D341Med (cell line): ENCODE measurements around the gene CHMP3.

Source experiments
- DNase-seq: peaks from one replicate; pipeline ENCODE4 v3.0.0; 2012; ENCODE audit warnings: low spot score

Gene CHMP3

GRCh38 chr2:86466306-86466705 is 96.9 kb downstream of the CHMP3 start:
- DNase-seq = no peak

GRCh38 chr2:86464652-86465051 is 98.6 kb downstream of the CHMP3 start:
- DNase-seq = no peak

DNA sequence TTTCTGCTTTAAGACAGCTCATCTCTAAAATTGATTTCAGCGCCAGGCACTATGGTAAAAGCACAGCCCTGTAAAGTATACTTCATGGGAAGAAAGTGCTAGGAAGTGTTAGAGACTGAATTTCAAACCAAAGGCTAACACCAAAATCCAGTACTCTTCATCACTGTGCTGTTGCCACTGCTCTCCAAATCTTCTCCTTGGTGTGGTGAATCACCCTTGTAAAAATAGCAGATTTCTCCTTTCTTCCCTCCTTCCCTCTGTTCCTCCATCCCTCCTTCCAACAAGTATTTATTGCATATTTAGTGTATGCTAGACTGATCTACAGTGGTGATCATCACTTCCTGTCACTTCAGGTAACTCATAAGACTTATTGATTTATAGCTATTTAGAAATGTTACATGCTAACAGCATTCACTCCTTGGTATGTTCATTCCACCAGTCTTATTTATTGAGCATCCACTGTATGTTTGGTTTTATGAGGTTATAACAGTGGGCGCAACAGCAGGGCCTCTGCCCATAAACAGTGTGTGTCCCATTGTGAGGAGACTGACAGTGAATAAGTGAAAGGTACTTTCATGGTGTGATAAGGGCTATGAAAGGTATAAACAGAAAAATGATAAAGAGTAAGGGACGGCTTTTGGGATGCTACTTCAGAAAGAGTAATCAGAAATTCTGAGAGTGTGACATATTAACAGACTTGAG is 102.0 kb downstream of the CHMP3 start:
- no peak for DNase-seq

DNA sequence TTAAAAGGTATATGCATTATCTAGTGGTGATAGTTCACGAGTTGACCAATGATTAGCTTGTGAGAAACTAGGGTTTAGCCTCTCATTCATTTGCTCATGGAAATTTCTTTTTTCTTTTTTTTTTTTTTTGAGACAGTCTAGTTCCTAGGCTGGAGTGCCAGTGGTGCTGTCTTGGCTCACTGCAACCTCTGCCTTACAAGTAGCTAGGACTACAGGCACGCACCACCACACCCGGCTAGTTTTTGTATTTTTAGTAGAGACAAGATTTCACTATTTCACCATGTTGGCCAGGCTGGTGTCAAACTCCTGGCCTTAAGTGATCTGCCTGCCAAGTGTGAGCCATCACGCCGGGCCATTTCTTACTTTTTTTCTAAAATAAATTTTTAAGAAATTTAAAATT is 108.1 kb downstream of the CHMP3 start:
- DNase-seq = no peak

- no peak for DNase-seq
Measured at GRCh38 chr2:86454238-86454637, 109.0 kb downstream of the CHMP3 start.

DNA sequence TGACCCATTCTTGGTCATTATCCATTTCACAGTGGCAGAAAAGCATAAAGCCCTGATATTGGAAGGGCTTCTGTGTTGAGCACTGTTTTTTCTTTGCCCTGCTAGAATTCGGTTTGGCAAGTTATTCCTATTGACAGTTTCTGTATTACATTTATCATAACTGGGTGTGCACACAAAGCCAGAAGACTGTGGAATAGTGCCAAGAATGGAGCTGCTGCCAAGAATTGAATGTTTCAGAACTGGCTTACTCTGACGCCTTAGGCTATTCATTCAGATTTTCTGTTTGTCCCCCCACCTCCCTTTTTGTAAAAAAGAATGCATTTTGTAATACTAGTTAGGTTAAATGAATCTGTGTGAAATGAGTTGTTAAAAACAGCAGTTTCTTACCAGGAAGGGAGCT is 109.4 kb downstream of the CHMP3 start:
- DNase-seq = no peak
